Umbilical cord (tissue), 2 donors: Measurements from ENCODE around the gene RAB29. TPM values are rescaled to one million over a fixed set of nuclear protein-coding genes. Genes with fewer than 3 reads are reported as not detected.
A peak's percentile ranks its signal among the peaks of the same experiment; 100 is the strongest.

Experiments used
- DNase-seq: peaks from one replicate; pipeline ENCODE4 v3.0.0-alpha.2; 2015; ENCODE audit warnings: low spot score
- total RNA-seq: library from RNA; depleted of rRNA; stranded (reverse); fragments of >200 nt; gene quantifications from one replicate; pipeline ENCODE4 v1.2.3, GENCODE V29; 2014; ENCODE audit warnings: low replicate concordance; ENCODE audit not compliant: insufficient read depth

RAB29 gene
- total RNA-seq, 1 donor from 2014 or later = 5.8 TPM

DNA sequence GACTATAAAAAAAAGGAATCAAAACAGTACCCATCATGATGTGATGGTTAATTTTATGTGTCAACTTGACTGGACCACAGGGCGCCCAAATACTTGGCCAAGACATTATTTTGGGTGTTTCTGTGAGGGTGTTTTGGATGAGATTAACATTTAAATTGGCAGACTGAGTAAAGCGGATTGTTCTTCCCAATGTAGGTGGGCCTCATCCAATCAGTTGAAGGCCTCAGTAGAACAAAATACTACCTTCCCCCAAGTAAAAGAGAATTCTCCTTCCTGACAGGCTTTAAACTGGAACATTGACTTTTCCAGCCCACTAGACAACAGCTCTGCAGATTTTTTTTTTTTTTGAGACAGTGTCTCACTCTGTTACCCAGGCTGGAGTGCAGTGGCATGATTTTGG is 10.7 kb downstream of the RAB29 start:
- DNase-seq = no peak

DNA sequence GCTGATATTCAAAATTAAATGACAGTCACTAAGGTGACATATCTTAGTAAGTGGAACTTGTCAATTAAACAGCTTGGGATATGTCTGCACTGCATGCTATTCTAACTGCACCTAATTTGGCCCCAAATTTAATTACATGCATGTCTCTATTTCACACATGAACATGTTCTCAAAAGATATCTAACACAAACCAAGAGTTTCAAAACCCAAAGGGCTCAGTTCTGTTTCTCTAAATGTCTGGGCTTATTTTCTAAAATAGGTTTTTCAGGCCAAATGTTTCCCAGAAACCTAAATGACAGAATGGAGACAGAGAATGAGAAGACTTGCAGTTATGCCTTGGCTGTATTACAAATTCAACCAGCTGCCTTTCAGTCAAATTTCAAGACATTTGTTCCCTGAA is 11.3 kb downstream of the RAB29 start:
- no peak for DNase-seq

DNA sequence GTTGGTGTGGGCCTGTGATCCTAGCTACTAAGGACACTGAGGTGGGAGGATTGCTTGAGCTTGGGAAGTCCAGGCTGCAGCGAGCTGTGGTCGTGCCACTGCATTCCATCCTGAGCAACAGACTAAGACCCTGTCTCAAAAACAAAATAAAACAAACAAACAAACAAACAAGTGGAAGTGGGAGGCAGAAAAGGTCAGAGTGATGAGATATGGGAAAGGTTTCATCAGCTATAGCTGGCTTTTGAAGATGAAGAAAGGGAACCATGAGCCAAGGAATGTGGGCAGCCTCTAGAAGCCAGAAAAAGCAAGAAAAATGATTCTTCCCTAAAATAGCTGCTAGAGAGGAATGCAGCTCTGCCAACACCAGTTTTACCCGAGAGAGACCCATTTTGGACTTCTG is 14.7 kb downstream of the RAB29 start:
- DNase-seq = no peak

DNA sequence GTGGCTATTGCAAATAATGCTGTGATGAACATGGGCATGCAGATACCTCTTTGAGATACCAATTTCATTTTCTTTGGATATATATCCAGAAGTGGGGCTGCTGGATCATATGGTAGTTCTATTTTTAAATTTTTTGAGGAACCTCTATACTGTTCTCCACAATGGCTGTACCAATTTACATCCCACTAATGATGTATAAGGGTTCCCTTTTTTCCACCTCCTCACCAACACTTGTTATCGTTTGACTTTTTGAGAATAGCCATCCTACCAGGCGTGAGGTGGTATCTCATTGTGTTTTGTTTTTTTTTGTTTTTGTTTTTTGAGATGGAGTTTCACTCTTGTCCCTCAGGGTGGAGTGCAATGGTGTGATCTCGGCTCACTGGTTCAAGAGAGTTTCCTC is 18.7 kb downstream of the RAB29 start:
- no peak for DNase-seq

DNA sequence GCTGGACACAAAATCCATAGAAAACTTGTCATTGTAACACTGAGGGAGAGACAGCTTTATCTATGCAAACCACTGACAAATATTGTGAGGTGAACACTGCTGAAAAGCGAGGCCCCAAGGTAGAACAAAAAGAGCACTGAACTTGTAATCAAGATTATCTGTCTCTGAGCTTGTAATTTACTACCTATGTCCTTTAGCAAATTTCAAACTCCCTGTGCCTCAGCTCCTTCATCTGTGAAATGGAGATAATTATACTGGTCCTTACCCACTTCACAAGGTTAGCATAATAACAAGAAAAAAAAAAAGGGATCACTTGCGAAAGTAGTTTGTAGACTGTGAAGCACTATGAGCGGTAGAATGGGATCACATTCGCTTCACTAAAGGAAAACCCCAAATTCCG is 20.4 kb downstream of the RAB29 start:
- no peak for DNase-seq

DNA sequence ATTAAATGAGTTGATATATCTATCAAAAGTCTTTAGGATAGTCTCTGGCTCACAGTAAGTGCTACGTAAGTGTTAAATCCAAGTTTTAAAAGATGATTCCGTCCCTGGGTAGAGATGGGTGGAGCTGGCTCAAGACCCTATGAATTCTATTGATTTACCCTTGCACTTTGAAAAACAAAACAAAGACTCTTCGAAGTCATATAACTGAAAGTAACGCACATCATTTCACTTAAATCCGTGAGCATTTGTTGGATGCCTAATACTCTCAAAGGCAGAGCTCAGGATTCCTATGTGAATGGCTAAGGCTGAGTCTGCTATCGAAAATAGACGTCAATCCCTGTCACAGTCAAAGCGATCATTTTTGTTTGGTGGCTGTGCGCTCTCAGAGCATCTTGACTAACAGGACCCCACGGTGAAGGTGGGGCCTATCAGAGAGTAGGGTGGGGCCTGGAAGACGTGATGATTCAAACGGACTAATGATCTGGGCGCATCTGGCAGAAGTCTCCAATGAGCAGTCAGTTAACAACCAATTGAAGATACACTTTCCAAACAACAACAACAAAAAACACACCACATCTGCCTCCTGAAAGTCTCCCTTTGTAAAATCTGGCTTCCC is 24.1 kb downstream of the RAB29 start:
- no peak for DNase-seq

DNA sequence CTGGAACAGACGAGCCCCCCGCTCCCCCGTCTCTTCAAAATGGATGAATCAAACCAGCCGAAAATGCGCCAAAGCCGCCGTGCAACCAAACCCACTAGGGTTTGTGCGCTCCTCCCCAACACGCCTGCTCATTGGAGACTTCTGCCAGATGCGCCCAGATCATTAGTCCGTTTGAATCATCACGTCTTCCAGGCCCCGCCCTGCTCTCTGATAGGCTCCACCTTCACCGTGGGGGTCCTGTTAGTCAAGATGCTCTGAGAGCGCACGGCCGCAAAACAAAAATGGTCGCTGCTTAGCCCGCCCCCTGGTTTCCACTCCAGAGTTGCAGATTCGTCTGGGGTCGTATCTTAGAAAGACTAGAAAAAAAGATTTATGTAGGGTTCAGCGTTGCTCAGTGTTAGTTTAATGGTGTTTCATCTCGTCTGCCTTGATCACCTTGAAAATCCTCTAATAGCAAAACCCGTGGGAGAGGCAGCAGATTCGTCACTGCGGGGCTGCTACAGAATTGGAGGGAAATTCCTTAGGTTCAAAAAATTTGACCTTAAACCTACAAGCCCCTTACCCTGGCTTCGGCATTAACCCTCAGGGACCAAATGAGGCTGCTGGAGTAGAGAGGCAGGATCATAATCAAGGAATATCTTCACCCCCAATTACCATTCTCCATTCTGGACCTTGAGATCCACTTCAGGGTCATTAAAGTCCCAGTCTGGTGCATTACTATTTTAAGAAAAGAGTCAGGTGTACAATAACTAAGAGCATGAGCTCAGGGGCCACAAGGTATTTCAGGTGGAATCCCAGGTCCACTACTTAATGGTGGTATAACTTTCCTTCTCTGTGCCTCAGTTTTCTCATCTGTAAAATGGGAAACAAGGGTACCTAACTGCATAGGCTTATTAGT is 24.9 kb downstream of the RAB29 start, which contains the start of gene NUCKS1:
NUCKS1 (minus strand) TSS at position 45 of the 898 bp plus-strand sequence. CDS start 209 bp downstream, outside the sequence.
- peak; percentile 100 for DNase-seq

DNA sequence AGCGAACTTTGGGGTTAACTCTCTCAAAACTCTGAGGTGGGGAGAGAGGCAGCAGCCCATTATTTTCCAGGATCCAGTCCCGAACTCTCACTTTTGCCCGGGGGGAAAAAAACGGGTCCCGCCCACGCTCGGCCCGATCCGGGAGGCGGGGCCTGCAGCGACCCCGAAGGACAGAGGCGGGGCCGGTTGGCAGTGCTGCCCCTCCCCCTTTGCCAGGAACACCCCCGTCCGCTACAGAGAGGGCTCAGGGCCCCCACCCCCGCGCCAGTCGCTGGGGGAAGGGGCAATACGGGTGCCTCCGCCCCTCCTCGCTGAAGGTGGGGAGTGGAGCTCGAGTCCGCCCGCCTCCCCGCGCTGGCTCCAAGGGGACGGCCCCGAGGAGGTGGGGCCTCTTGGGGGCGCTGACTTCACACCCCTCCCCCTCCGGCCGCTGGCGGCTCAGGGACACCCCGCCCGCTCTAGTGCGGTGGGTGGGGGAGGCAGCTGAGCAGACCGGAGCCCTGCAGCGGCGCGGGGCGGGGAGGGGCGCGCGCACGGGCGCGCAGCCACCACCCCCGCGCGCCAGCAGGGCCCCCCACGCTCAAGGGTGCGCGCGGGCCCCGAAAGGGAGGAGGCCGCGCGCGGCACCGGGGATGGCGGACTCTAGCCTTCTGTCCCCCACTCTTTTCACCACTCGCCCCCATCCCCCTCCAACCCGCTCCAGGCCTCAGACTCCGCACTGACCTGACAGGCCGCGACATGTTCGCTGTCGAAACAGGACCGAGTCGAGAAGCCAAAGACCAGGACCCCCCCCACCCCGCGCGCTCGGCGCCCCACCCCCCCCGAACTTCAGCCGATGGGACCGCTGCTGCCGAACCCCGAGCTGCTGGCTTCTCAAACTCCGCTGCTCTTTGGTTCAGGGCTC is 25.8 kb downstream of the RAB29 start:
- peak; percentile 99 for DNase-seq

DNA sequence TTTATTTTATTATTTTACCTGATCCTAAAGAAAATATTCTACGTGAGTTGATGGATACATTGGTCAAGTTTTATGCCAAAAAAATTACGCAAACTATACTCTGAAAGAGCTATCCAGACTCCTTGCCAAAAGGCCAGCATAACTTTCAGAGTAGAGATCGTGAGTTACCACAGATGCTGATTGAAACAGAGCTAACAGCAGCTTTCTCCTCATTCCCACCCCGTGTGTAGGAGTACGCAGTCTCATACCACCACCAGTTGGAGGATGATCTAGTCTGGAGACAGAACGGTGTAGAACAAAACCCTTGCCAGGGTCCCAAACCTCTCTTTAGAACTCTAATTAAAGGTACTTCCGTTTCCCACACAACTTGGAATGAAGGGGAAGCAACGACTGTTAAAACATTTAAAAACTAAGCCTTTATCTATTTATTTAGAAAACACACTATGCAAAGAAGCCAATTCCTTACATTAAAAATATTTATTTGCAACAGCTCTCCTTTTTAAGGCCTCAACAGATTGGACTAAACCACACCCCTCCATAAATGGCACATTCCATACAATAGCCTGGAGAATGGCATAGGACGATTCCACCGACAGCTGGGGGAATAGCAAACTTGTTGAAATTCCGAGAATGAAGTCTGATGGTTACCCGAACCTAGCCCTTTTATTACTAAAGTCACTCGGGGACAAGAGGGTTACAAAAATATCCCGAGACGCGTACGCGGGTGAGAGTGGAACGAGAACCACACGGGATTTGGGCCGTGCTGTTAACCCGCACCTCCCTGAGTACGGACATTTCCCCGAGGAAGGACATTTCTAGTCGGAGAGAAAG is 26.7 kb downstream of the RAB29 start:
- peak; percentile 63 for DNase-seq

DNA sequence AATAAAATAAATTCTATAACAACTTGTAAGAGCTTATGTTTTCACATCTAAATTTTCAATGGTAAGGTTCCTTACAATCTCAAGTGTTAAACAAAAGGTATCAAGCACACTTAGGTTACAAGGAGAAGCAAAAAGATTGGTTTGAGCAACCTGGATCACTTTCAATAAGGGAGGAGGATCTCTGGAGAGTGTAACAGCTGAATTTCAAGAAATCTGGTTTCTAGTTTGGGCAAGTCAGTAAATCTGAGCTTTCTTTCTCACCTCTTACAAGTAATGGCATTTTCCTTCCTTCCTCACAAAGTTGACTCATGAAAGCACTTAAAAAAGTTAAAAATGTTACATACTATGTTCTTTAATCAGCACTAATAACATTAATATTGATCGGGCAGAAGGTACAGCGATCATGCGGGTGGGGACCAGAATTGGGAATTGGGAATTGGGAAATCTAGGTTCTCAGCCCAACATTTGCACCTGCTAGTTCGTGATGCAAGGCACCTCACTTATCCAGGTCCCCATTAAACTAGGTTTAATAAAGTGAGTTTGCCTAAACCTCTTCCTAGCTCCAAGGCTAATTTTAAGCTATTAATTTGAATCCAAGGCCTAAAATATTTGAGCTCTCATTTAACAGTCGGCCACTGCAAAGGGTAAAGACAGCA is 28.4 kb downstream of the RAB29 start:
- DNase-seq = no peak

DNA sequence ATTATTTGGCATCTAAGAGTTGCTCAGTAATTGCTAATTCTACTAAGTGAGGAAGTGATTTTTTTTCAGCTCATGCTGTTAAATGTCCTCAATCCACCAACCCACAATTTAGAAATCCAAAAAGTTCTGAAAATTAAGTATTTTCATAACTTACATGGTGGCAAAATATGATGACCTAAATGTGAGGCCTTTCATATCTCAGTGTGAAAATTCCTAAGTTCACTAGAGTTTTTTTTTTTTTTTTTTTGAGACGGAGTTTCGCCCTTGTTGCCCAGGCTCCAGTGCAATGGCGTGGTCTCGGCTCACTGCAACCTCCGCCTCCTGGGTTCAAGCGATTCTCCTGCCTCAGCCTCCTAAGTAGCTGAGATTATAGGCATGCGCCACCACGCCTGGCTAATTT is 30.9 kb downstream of the RAB29 start:
- no peak for DNase-seq

DNA sequence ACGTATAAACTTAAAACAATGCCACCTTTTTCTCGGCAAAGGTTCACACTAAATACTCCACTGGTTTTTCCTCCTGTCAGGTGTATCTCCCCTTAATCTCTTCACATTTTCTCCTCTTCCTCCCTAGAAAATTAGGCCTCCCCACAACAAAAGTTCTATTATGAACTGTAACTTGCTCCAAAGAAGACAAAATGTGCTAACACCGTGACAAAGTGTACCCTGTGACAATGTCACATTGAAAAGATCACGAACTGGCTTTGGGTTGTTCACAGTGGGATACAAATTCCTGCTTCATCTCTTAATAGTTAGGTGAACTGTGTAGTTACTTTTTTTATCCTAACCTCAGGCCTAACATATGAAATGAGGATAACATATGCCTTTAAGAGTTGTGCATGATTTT is 31.3 kb downstream of the RAB29 start:
- DNase-seq = no peak

DNA sequence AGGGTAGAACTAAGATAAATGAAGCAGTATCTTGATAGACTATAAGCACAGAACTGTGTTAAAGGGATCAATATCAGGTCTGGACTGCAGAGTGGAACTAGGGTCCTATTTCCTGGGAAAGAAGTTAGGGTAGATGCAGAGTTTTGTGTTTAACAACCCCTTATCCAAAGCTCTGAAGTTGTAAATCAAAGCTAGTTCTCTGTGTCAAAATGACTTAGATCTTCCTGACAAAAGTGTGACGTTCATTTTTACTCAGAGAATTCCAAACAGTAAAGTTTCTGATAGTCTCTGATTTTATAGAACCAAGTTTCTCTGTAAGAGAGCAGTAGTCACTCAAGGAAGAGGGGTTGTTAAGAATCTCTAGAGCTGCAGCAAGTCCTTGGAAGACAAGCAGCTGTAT is 33.6 kb downstream of the RAB29 start:
- no peak for DNase-seq

DNA sequence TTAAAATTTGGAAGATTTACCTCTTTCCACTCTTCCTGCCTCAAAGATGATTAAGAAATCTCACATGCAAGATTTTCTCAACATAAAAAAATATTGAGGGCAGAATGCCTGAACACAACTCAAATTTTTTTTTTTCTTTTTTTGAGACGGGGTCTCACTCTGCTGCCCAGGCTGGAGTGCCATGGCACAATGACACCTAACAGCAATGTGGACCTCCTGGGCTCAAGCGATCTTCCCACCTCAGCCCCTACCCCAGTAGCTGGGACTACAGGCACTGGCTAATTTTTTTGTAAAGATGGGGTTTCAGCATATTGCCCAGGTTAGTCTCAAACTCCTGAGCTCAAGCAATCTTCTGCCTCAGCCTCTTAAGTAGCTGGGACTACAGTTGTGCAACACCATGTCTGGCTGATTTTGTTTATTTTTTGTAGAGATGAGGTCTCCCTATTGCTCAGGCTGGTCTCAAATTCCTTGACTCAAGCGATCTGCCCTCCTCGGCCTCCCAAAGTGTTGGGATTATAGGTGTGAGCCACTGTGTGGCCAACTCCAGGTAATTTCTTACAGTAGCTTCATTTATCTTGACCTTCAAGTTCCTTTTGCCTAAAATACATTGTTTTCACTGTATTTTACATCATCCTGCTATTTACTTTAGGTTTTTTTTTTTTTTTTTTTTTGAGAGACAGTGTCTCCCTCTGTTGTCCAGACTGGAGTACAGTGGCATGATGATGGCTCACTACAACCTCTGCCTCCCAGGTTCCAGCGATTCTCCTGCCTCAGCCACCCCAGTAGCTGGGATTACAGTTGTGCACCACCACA is 35.7 kb downstream of the RAB29 start:
- no peak for DNase-seq

DNA sequence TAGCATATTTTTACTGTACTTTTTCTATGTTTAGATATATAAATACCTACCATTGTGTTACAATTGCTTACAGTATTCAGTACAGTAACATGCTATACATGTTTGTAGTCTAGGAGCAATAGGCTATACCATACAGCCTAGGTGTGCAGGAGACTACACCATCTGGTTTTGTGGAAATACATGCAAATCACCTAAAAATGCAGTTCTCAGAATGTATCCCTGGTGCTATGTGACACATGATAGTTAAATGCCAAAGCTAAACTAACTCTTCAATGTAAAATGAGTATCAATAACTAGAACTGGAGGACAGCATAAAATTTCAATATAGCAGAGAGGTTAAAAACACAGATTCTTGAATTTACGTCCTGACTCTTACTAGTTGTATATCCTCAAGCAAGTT is 40.1 kb downstream of the RAB29 start:
- DNase-seq = no peak

DNA sequence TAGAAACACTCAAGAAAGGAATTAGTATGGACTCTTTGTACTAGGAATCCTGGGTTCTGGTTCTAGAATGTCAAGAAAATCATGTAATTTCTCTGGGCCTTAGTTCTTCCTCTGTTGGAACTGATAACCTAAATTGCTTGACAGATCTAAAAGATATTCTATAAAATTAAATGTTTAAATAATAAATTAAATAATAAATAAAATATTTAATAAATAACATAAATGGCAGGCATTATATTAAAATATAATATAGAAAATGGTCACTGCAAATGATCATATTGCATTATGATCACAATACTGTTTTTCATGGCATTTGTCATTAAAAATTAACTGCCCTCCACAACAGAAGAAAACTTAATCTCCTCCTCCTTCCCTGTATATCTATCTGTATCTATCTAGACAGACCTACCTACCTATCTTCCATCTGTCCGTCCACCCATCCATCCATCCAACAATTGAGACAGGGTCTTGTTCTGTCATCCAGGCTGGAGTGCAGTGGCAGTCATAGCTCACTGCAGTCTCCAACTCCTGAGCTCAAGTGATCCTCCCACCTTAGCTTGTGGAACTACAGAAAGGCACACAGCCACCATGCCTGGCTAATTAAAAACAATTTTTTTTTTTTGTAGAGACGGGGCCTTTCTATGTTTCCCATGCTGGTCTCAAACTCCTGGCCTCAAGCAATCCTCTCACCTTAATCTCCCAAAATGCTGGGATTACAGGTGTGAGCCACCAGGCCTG is 41.7 kb downstream of the RAB29 start:
- no peak for DNase-seq

DNA sequence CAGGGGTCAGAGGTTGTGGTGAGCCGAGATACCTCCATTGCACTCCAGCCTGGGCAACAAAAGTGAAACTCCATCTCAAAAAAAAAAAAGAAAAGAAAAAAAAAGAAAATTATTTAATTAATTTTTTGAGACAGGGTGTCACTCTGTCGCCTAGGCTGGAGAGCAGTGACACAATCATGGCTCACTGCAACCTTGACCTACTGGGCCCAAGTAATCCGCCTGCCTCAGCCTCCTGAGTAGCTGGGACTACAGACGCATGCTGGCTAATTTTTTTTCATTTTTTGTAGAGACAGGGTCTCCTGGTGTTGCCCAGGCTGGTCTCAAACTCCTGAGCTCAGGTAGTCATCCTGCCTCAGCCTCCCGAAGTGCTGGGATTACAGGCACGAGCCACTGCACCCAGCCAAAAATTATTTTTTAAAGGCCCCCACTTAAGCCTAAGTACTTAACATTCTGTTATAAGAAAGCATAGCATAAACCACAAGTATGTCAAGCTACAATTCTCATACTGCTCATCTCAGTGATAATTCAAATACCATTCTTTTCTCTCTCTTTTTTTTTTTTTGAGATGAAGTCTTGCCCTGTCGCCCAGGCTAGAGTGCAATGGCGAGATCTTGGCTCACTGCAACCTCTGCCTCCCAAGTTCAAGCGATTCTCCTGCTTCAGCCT is 45.2 kb downstream of the RAB29 start:
- no peak for DNase-seq

DNA sequence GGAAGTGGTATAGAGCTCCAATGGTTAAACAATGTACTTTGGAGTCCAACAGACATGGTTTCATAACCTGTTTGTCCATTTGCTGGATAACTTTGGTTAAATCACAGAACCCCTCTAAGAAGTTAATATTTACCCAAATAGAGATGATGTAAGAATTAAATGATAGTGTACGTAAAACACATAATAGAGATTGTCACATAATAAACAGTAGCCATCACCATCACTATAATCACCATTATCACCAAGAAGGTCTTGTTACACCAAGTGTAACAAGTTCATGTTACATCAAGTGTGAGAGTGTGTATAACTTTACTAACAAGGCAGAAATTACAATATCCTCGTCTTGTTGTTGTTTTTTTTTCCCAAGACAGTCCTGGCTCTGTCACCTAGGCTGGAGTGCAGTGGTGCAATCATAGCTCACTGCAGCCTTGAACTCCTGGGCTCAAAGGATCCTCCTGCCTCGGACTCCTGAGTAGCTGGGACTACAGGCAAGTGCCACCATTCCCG is 48.6 kb downstream of the RAB29 start:
- DNase-seq = no peak
